DMS 273 (cell line): ENCODE results near the gene NSUN3.
"Not testable (repeated sequence)": the region's sequence is repeated elsewhere in the genome, so short reads cannot be mapped to it uniquely, and the experiment has no call there.

Source experiments
- DNase-seq: peaks from one replicate; lab custom pipeline; 2025; ENCODE audit not compliant: unreplicated experiment; lab: John Stamatoyannopoulos, UW

Gene NSUN3

DNA sequence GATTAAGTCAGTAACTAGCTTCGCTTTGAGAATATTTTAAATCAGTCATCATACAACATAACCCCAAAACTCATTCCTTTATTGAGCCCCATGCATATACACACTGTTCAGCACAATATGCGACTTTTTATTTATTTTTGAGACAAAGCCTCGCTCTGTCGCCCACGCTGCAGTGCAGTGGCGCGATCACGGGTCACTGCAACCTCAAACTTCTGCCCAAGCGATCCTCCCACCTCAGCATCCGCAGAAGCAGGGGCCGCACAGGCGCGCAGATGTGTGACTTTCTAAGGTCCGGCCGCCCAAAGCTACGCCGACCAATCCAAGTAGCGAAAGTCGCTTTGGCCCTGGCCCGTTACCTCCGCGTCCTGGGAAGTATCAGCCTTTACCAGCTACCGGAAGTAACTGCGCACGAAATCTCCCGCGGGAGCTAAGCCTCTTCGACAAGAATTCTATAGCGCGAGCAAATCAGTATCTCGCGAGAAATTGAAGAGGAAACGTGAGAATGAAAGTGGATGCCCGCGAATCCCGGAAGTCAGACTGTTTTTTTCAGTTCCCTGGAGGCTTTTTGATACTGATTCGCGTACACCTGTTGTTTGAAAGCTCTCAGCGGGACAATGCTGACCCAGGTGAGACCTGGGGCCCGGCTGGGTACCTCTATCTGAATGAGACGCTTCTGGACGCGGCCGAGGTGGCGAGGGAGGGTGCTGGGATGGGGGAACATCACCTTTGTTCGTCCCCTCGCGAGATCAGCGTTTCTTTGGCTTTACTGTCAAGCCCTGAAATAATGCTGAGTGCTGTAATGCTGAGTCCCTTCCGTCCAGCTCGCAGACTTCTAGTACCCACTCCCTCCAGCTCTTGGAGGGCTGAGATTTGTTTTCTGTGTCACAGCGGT lies at the start of gene NSUN3, which contains the start of gene DHFR2:
Gene NSUN3 (plus strand): TSS at position 549 of the 892 bp plus-strand sequence. CDS start 66 bp downstream, at position 615.
Gene DHFR2 (minus strand): TSS at position 404 of the 892 bp plus-strand sequence. CDS start 1,405 bp downstream, outside the sequence.
- peak; percentile 100 for DNase-seq

- no peak for DNase-seq
Measured at GRCh38 chr3:94015025-94015424, 47.8 kb upstream of the NSUN3 start.

DNA sequence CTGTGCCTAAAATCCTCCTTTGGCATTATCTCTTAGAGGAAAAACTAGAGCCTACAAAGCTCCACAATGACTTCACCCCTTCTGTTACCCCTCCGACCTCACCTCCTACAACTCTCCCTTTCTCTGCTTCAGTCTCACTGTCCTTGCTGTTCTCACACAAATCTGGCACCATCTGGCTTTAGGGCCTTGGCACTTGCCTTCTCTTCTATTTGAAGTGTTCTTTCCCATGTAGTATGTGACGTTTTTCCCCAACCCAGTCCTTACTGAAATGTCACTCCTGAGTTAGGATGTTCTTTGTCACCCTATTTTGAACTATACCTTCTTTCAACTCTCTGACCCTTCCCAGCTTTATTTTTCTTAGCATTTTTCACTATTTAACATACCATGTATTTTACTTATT lies 43.2 kb upstream of the NSUN3 start:
- peak; percentile 27 for DNase-seq

- no peak for DNase-seq
Measured at GRCh38 chr3:94020293-94020692, 42.6 kb upstream of the NSUN3 start.

DNA sequence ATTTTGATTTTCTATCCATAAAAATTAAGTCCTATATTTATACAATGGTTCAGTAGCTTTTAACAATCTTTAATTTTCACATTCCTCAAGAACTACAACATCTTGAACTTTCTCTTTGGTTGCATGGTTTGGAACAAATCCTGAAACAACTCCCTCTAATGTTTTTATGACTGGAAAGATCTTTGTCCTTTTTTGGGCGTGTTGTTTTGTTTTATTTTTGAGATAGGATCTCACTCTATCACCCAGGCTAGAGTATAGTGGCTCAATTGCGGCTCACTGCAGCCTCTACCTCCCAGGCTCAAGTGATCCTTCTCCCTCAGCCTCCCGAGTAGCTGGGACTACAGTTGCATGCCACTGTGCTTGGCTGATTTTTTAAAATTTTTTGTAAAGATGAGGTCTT lies 38.5 kb upstream of the NSUN3 start:
- DNase-seq, result no peak

GRCh38 chr3:94026623-94027022 lies 36.2 kb upstream of the NSUN3 start:
- DNase-seq, result no peak

GRCh38 chr3:94028093-94028837 lies 34.6 kb upstream of the NSUN3 start, which contains the start of gene STX19:
Gene STX19, minus strand, starts transcription at chr3:94028597. Its CDS starts 13,328 bp downstream, at chr3:94015269.
- DNase-seq, result no peak

GRCh38 chr3:94036909-94037507 lies 25.9 kb upstream of the NSUN3 start:
- DNase-seq, result peak; percentile 74

GRCh38 chr3:94043285-94043684 lies 19.6 kb upstream of the NSUN3 start:
- DNase-seq, result no peak

GRCh38 chr3:94044100-94044936 lies 18.5 kb upstream of the NSUN3 start:
- not testable (repeated sequence) for DNase-seq

DNA sequence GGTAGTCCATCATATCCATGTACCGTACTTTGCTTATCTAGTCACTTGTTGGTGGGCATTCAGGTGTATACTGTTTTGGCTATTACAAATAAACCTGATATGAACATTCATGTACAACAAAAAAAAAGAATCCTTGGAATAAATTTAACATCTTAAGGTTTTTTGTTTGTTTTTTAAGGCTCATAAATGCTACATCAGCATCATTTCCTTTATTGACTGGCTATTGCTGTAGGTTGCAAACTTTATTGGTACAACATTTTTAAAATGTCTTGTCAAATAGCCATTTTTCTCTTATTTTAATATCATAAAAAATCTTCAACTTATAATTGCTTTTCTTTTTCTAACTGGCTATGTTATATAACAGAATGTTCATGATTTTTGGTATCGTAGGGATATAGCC lies 16.3 kb upstream of the NSUN3 start:
- no peak for DNase-seq

- no peak for DNase-seq
Measured at GRCh38 chr3:94049267-94049666, 13.6 kb upstream of the NSUN3 start.

GRCh38 chr3:94050546-94050945 lies 12.3 kb upstream of the NSUN3 start:
- DNase-seq, result no peak

DNA sequence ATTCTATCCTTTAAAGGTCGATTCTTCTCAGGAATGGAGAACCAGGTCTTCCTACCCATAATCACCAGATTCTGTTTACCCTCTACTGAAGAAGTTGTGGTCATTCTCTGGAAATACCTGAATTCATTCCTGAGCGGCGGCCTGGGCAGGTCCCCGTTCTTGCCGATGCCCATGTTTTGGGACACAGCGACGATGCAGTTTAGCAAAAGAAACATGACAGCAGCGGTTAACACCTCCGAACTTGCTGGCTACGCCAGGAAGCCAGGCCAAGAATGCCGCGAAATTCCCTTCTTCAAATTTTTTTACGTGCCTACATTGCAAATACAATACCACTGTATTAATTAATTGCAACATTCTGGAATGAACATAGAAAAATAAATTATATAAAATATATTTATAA lies 1.6 kb upstream of the NSUN3 start:
- DNase-seq, result no peak

- DNase-seq, result peak; percentile 43
Measured at GRCh38 chr3:94063496-94064119, 747 bp downstream of the NSUN3 start.

DNA sequence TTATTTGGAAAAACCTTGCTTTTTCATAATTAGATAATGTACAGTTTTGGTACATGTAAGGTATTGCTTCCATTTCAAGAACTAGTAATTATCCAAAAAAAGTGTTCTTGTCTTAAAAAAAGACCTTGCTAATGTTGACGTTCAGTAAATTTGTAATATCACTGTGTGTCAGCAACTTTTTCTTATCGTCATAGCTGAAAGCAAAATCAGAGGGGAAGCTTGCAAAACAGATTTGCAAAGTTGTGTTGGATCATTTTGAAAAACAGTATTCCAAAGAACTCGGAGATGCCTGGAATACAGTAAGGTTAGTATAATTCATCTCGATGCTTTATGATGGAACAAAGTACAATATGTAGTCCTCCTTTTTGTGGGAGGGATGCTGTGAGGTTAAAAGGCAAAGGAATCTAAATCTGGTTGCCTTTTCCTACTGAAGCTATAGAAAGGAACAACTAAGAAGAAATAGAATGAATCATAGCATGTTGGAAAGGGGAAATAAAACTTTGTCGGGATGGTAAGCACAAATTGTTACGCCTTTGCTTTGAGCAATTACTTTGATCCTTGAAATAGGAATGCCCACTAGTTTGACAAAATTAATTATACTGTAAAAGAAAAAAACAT lies 1.5 kb downstream of the NSUN3 start:
- DNase-seq, result no peak

DNA sequence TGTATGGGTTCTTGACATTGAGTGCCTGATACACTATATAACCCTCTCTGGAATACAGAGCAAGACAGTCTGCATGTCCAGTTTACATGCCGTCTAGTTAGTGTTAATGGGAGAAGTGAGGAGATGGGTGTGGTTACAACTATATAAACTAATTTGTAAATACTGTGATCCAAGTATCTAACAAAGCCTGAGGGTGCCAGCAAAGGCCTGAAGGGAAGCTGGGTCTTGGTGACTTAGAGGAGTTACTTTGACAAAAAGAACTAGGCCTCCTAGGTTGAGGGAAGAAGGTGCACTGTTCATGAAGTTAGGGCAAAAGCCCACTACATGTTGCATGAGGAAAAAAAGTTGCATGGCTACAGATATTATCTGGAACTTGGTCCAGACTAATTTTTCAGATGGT lies 2.3 kb downstream of the NSUN3 start:
- no peak for DNase-seq

GRCh38 chr3:94065819-94066480 lies 3.1 kb downstream of the NSUN3 start:
- no peak for DNase-seq
